NCI-H2029 (cell line): Measurements from ENCODE around the gene UGT2B15.
"Not testable (repeated sequence)": the region's sequence is repeated elsewhere in the genome, so short reads cannot be mapped to it uniquely, and the experiment has no call there.

Source experiments
- DNase-seq: peaks from one replicate; lab custom pipeline; 2025; lab: John Stamatoyannopoulos, UW

UGT2B15 gene

GRCh38 chr4:68670479-68670939, at the start of gene UGT2B15:
TSS of gene UGT2B15 (minus strand) at chr4:68670652. CDS start at chr4:68670618, 34 bp downstream.
- not testable (repeated sequence) for DNase-seq

DNA sequence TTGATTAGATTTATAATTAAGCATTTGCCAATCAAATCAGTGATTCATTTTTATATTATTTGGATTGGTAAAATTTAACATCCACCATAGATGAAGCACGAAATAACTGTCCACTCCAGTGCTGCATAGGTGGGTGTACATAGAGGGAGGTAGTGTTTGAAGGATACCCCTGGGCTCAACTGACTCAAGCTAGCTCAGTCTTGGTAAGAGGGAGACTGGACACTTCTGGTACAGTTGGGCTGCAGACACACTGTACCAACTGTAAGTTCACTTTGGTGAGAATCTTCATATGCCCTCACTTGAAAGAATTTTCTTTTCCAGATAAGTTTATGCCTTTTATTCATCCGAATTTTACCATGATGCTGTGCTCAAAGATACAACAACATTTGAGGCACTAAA, 48.6 kb upstream of the UGT2B15 start:
- DNase-seq = no peak

DNA sequence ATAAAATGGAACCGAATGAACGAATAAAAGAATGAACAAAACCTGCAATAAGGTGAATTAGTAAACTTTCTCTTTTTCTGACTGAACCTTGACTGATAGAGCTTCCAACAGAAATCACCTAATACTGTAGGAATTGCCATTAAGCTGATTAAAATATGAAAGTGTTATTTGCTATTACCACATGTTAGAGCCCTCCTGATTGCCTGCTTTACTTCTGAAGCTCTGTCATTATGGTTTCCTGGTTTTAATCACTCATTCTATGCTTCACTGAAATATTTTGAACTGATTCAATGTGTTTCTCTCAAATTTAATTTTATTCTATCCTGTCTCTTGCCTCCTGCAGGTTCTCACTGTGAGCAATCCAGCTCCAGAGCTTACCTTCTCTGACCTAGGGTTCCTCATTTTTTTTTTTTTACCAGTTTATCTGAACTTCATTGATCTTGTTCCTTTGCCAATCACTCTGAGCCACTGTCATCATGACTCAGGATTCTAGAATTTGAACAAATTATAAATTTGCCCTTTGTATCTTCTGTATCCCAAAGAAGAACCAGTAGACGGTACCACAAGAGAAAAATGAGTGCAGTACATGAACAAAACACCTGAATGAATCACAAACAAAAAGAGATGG, 48.1 kb upstream of the UGT2B15 start:
- no peak for DNase-seq

- no peak for DNase-seq
Observed at GRCh38 chr4:68717999-68718398, 47.5 kb upstream of the UGT2B15 start.

DNA sequence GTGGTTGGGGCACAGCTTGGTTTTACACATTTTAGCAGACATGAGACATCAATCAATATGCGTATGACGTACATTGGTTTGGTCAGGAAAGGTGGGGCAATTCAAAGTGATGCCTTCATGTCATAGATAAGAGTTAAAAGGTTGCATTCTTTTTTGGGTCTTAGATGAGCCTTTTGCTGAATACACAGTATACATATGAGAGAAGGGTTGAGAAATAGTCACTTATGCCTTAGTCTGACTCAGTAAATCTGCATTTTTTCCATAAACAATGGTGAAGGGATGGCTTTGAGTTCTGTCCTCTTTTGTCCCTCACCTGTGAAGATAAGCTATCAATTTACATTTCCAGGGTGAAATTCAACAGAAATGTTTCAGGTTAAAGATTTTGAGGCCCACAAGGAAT, 43.9 kb upstream of the UGT2B15 start:
- DNase-seq = no peak

- DNase-seq = no peak
Observed at GRCh38 chr4:68712207-68712606, 41.8 kb upstream of the UGT2B15 start.

DNA sequence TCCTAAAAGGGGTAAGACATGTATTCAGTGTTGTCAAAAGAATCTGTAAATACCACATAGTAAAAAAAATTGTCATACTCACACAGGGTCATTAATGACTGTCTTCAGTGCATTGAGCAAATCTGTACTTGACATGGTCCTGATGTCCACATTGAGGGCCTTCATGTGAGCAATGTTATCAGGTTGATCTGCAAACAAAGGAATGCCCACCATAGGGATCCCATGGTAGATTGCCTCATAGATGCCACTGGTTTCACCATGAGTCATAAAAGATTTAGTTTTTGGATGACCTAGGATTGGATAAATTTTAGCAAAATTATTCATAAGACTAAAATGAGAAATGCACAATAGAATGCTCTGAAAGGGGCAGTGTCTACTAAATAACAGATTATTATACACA, 38.1 kb upstream of the UGT2B15 start:
- DNase-seq = no peak

GRCh38 chr4:68703168-68703567, 32.7 kb upstream of the UGT2B15 start:
- not testable (repeated sequence) for DNase-seq

DNA sequence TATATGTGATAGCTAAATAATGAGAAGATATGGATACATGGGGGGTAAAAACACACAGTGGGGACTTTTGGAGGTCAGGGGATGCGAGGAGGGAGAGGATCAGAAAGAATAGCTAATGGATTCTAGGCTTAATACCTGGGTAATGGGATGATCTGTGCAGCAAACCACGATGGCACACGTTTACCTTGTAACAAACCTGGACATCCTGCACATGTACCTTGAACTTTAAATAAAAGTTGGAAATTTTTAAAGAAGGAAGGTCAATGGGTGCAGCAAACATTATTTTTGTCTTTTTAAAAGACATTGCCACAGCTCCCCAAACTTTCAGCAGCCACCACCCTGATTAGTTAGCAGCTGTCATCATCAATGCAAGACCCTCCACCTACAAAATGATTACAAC, 29.7 kb upstream of the UGT2B15 start:
- no peak for DNase-seq

DNA sequence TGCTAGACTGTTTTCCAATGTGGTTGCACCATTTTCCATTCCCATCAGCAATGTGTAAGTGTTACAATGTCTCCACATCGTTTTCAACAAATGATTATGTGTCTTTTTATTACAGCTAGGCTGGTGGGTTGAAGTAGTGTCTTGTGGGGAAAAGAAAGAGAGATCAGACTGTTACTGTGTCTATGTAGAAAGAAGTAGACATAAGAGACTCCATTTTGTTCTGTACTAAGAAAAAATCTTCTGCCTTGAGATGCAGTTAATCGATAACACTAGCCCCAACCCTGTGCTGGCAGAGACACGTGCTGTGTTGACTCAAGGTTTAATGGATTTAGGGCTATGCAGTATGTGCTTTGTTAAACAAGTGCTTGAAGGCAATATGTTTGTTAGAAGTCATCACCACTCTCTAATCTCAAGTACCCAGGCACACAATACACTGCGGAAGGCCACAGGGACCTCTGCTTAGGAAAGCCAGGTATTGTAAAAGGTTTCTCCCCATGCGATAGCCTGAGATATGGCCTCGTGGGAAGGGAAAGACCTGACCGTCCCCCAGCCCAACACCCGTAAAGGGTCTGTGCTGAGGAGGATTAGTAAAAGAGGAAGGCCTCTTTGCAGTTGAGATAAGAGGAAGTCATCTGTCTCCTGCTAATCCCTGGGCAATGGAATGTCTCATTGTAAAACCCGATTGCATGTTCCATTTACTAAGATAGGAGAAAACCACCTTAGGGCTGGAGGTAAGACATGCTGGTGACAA, 23.0 kb upstream of the UGT2B15 start:
- DNase-seq = no peak

DNA sequence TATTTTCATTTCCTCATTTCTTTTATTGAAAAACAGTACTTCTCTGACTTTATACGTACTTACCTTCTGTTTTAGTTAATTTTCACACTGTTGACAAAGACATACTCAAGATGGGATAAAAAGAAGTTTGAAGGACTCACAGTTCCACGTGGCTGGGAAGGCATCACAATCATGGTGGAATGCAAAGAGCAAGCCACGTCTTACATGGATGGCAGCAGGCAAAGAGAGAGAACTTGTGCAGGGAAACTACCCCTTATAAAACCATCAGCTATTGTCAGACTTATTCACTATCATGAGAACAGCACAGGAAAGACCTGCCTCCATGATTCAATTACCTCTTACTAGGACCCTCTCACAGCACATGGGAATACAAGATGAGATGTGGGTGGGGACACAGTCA, 20.7 kb upstream of the UGT2B15 start:
- no peak for DNase-seq

DNA sequence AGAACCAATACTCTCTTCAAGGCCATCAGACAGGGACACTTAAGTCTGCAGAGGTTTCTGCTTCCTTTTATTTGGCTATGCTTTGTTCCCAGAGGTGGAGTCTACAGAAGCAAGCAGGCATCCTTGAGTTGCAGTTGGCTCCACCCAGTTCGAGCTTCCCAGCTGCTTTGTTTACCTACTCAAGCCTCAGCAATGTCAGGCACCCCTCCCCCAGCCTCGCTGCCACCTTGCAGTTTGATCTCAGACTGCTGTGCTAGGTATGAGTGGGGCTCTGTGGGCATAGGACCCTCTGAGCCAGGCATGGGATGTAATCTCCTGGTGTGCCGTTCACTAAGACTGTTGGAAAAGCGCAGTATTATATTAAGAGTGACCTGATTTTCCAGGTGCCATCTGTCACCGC, 12.6 kb upstream of the UGT2B15 start:
- DNase-seq = no peak

DNA sequence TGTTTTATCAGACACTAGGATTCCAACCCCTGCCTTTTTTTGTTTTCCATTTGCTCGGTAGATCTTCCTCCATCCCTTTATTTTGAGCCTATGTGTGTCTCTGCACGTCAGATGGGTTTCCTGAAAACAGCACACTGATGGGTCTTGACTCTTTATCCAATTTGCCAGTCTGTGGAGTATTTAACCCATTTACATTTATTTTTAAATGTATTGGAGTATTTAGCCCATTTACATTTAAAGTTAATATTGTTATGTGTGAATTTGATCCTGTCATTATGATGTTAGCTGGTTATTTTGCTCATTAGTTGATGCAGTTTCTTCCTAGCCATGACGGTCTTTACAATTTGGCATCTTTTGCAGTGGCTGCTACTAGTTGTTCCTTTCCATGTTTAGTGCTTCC, 10.8 kb upstream of the UGT2B15 start:
- DNase-seq = not testable (repeated sequence)

- no peak for DNase-seq
Observed at GRCh38 chr4:68673143-68673542, 2.7 kb upstream of the UGT2B15 start.

DNA sequence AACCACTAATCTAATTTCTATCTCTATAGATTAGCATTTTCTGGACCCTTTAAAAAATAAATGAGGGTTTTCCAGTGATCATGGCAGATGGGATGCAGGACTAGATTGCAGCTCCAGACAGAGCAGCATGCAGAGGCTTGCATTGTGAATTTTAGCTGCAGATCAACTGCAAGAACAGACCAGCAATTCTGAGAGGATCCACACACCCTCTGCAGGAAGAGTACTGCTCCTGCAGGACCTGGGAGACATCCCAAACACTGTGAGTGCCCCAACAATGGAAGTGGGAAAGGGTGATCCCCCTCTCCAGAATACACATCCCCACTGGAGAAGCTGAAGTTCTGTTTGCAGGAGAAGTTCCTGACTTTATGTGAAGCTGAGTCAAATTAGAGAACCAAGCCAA, 765 bp upstream of the UGT2B15 start:
- DNase-seq = not testable (repeated sequence)

DNA sequence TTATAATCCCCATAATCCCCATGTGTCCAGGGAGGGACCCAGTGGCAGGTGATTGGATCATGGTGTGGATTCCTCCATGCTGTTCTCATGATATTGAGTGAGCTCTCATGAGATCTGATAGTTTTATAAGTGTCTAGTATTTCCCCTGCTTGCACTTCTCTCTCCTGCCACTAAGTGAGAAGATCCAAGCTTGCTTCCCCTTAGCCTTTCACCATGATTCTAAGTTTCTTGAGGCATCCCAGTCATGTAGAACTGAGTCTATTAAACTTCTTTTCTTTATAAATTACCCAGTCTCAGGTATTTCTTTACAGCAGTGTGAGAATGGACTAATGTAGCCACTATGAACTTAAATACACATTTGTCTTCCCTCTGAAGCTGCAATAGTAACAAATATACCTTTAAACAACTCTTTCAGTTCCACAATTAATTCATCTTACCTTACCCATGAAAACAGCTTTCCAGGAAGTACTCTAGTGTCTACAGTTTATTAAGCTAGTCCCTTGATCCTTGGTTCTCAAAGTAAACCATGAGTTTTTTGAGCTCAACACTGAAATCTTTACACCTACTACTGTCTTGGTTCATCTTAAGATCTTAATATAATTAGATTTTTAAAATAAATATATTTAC, 1.8 kb downstream of the UGT2B15 start:
- not testable (repeated sequence) for DNase-seq

GRCh38 chr4:68667551-68667950, 2.9 kb downstream of the UGT2B15 start:
- not testable (repeated sequence) for DNase-seq

GRCh38 chr4:68664721-68665120, 5.7 kb downstream of the UGT2B15 start:
- DNase-seq = not testable (repeated sequence)

DNA sequence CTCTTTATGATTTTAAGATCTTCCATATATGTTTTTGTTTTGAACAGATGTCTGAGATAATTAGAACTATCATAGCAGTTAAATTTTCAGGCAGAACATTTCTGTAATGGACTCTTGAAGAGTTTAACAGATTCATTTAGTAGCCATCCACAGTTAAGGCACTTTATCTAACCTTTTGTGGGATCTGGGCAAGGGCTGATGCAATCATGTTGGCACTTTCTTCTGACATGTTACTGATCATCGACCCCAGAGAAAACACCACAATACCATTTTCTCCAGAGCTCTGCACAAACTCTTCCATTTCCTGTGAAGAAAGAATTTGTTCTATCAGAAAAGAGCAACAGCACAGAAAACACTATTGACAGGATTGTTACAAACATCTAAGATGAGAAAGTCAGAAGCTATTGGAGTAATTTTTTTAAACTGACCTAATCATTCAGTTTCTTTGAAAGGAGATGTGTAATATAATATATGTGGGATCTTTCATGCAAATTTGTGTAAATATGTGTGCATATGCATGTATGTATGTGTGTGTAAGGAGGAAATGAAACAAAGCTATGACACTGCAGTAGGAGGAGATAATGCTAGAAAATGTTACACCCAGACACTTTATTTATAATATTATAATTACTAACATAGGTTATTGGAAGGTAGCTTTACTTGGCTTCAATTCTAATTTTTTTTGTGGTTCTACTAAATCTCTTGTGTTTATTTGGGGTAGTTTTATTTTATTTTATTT, 7.4 kb downstream of the UGT2B15 start:
- not testable (repeated sequence) for DNase-seq

GRCh38 chr4:68658672-68659071, 11.8 kb downstream of the UGT2B15 start:
- no peak for DNase-seq

DNA sequence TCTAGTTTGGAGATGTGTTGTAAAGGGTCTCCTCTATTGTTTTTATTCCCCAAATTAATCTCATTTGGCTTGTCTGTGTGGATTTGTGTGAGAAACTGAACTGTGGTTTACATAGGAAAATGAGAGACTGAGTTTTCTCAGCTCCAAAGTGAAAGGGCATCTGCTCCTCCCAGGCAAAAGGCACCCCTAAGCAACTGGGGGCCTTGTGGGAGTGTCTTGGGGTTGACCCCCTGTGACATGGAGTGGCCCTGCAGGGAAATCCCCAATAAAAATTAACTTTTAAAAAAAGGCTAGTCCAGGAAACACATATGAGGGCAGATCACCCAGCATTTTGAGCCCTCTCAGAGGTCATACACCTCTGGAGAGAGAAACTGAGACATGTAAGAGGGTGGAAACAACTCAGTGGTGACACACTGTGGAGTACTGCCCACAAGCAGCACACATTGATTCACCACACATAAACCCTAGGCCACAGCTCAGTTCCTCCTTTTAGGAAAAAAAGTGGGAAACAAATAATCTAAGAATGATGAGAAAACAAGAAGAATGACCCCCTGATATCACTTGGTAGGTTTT, 13.3 kb downstream of the UGT2B15 start:
- not testable (repeated sequence) for DNase-seq

- not testable (repeated sequence) for DNase-seq
Observed at GRCh38 chr4:68656445-68656973, 13.9 kb downstream of the UGT2B15 start.
